ENCODE measurements around the gene TTI1.

GRCh38 chr20:38046572-38046971 lies 13.3 kb upstream of the TTI1 start:
- TF ChIP-seq RAD21 (conservative IDR thresholded peaks at IDR 0.05) (no peak), EP300 (conservative IDR thresholded peaks at IDR 0.05; ENCODE audit: poor library complexity, severe bottlenecking) (no peak), SMC3 (conservative IDR thresholded peaks at IDR 0.05; ENCODE audit: poor library complexity) (no peak), TAF1 (IDR thresholded peaks at IDR 0.05; ENCODE audit: low read depth) (no peak), CTCF (IDR thresholded peaks at IDR 0.05; ENCODE audit: poor library complexity, severe bottlenecking) (no peak), POLR2AphosphoS5 (IDR thresholded peaks at IDR 0.05) (no peak), EZH2 (IDR thresholded peaks at IDR 0.05; ENCODE audit: borderline replicate concordance, insufficient read depth, low read length, poor library complexity, severe bottlenecking) (no peak), REST (IDR thresholded peaks at IDR 0.05; ENCODE audit: borderline replicate concordance) (no peak)

Data from neural cell (in vitro differentiated cells).